Measurements from ENCODE around the gene KRTAP21-1.

Gene KRTAP21-1

GRCh38 chr21:30726726-30727125 lies 28.5 kb downstream of the KRTAP21-1 start:
- H3K9me2 ChIP-seq (replicated peaks; ENCODE audit: insufficient read depth, low read length) = no peaks in the 10 kb centered on the region
- no peaks in the 10 kb centered on the region for H3K36me3 ChIP-seq (replicated peaks; ENCODE audit: insufficient read depth, low read length)
- no peaks in the 10 kb centered on the region for H3F3A ChIP-seq (ENCODE audit: insufficient read depth, low read length)

GRCh38 chr21:30719401-30719800 lies 35.8 kb downstream of the KRTAP21-1 start:
- Histone ChIP-seq H3K4me1 (ENCODE audit: low read length) (no peaks in the 10 kb centered on the region), H3K27me3 (replicated peaks; ENCODE audit: insufficient read depth, low read length) (no peaks in the 10 kb centered on the region), H3K4me3 (ENCODE audit: low read length) (no peak overlapping the region), H4K20me1 (ENCODE audit: insufficient read depth, low read length) (no peaks in the 10 kb centered on the region), H3K9me3 (replicated peaks; ENCODE audit: insufficient read depth, low read length) (no peaks in the 10 kb centered on the region), H3K4me2 (ENCODE audit: low read depth, low read length) (no peak overlapping the region), H3K9me2 (replicated peaks; ENCODE audit: insufficient read depth, low read length) (no peaks in the 10 kb centered on the region), H3K79me2 (ENCODE audit: low read length) (no peaks in the 10 kb centered on the region), H3K9ac (ENCODE audit: low read length) (no peak overlapping the region), H2AFZ (ENCODE audit: low read length) (no peak overlapping the region), H3K27ac (ENCODE audit: low read length) (no peak overlapping the region), H3F3A (ENCODE audit: insufficient read depth, low read length) (no peaks in the 10 kb centered on the region), H3K36me3 (replicated peaks; ENCODE audit: insufficient read depth, low read length) (no peaks in the 10 kb centered on the region)
- no peak for DNase-seq
- TF ChIP-seq, protein P1, sequence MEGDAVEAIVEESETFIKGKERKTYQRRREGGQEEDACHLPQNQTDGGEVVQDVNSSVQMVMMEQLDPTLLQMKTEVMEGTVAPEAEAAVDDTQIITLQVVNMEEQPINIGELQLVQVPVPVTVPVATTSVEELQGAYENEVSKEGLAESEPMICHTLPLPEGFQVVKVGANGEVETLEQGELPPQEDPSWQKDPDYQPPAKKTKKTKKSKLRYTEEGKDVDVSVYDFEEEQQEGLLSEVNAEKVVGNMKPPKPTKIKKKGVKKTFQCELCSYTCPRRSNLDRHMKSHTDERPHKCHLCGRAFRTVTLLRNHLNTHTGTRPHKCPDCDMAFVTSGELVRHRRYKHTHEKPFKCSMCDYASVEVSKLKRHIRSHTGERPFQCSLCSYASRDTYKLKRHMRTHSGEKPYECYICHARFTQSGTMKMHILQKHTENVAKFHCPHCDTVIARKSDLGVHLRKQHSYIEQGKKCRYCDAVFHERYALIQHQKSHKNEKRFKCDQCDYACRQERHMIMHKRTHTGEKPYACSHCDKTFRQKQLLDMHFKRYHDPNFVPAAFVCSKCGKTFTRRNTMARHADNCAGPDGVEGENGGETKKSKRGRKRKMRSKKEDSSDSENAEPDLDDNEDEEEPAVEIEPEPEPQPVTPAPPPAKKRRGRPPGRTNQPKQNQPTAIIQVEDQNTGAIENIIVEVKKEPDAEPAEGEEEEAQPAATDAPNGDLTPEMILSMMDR (IDR thresholded peaks at IDR 0.05; ENCODE audit: low read length) = no peak
- TF ChIP-seq EZH2 (optimal IDR thresholded peaks at IDR 0.05; ENCODE audit: low read depth, low read length) (no peak), EZH2phosphoT487 (IDR thresholded peaks at IDR 0.05; ENCODE audit: low read length) (no peak)

More at GRCh38 chr21:30726726-30727125, 28.5 kb downstream of the KRTAP21-1 start:
- Histone ChIP-seq H3K9ac (ENCODE audit: low read length) (no peak overlapping the region), H3K27ac (ENCODE audit: low read length) (no peak overlapping the region), H3K4me2 (ENCODE audit: low read depth, low read length) (no peak overlapping the region), H3K79me2 (ENCODE audit: low read length) (no peaks in the 10 kb centered on the region), H4K20me1 (ENCODE audit: insufficient read depth, low read length) (no peaks in the 10 kb centered on the region), H3K4me3 (ENCODE audit: low read length) (no peak overlapping the region), H2AFZ (ENCODE audit: low read length) (no peak overlapping the region), H3K9me3 (replicated peaks; ENCODE audit: insufficient read depth, low read length) (no peaks in the 10 kb centered on the region), H3K27me3 (replicated peaks; ENCODE audit: insufficient read depth, low read length) (no peaks in the 10 kb centered on the region), H3K4me1 (ENCODE audit: low read length) (no peaks in the 10 kb centered on the region)
- TF ChIP-seq EZH2phosphoT487 (IDR thresholded peaks at IDR 0.05; ENCODE audit: low read length) (no peak), EZH2 (optimal IDR thresholded peaks at IDR 0.05; ENCODE audit: low read depth, low read length) (no peak)
- no peak for DNase-seq

DNA sequence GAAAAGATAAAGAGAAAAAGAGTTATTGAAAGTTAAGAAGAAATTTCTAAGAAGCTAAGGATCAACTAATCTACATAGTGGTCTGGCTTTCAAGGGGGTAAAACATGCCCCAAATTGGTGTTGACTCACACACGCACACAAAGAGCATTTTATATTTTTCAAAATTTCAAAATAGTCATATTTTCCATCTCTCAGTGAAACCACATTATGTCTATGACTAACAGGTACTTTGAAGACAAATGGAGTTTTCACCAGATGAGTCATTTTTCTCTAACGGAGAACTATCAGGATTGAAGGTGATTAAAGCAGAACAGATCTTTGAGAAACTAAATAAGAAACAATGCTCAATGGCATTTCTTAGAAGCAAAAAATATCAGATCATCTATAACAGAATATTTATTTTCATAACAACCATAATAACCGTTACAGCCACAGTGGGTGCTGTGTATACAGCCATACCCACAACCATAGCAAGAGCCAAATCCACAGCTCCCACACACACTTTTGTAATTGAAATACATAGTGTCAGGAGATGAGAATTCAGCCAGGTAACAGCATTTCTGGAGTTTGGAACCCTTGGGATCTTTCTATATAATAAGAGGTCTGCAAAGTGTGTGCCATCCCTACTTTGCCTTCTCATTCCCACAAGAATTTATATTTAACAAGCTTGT lies 36.9 kb downstream of the KRTAP21-1 start, which contains the start of gene KRTAP21-3:
TSS of gene KRTAP21-3 (minus strand) at position 539 of the 671 bp plus-strand sequence. CDS start at position 521, 18 bp downstream.
- no peak for TF ChIP-seq EZH2phosphoT487 (IDR thresholded peaks at IDR 0.05; ENCODE audit: low read length)
- H4K20me1 ChIP-seq (ENCODE audit: insufficient read depth, low read length) = no peaks in the 10 kb centered on the region
- no peak within 1 kb of the TSS for H3K4me2 ChIP-seq (ENCODE audit: low read depth, low read length)
- no peak within 1 kb of the TSS for H3K4me3 ChIP-seq (ENCODE audit: low read length)
- no peak within 1 kb of the TSS for H2AFZ ChIP-seq (ENCODE audit: low read length)
- H3K79me2 ChIP-seq (ENCODE audit: low read length) = no peaks in the 10 kb centered on the region
- H3K9me3 ChIP-seq (replicated peaks; ENCODE audit: insufficient read depth, low read length) = no peaks in the 10 kb centered on the region
- DNase-seq = no peak
- no peaks in the 10 kb centered on the region for H3F3A ChIP-seq (ENCODE audit: insufficient read depth, low read length)
- no peaks in the 10 kb centered on the region for H3K4me1 ChIP-seq (ENCODE audit: low read length)
- H3K27ac ChIP-seq (ENCODE audit: low read length) = no peak within 1 kb of the TSS
- H3K27me3 ChIP-seq (replicated peaks; ENCODE audit: insufficient read depth, low read length) = no peaks in the 10 kb centered on the region
- H3K9me2 ChIP-seq (replicated peaks; ENCODE audit: insufficient read depth, low read length) = no peaks in the 10 kb centered on the region
- H3K9ac ChIP-seq (ENCODE audit: low read length) = no peak within 1 kb of the TSS
- no peaks in the 10 kb centered on the region for H3K36me3 ChIP-seq (replicated peaks; ENCODE audit: insufficient read depth, low read length)

GRCh38 chr21:30717105-30717504 lies 38.1 kb downstream of the KRTAP21-1 start:
- H3K27ac ChIP-seq (ENCODE audit: low read length) = no peak overlapping the region
- no peaks in the 10 kb centered on the region for H3K9me2 ChIP-seq (replicated peaks; ENCODE audit: insufficient read depth, low read length)
- no peaks in the 10 kb centered on the region for H3K27me3 ChIP-seq (replicated peaks; ENCODE audit: insufficient read depth, low read length)
- H4K20me1 ChIP-seq (ENCODE audit: insufficient read depth, low read length) = no peaks in the 10 kb centered on the region
- no peaks in the 10 kb centered on the region for H3K36me3 ChIP-seq (replicated peaks; ENCODE audit: insufficient read depth, low read length)
- no peak overlapping the region for H2AFZ ChIP-seq (ENCODE audit: low read length)
- no peak for DNase-seq
- TF ChIP-seq EZH2 (optimal IDR thresholded peaks at IDR 0.05; ENCODE audit: low read depth, low read length) = no peak
- TF ChIP-seq, protein P1 (IDR thresholded peaks at IDR 0.05; ENCODE audit: low read length) = no peak
- TF ChIP-seq EZH2phosphoT487 (IDR thresholded peaks at IDR 0.05; ENCODE audit: low read length) = no peak
- no peak overlapping the region for H3K9ac ChIP-seq (ENCODE audit: low read length)
- no peak overlapping the region for H3K4me2 ChIP-seq (ENCODE audit: low read depth, low read length)
- no peaks in the 10 kb centered on the region for H3F3A ChIP-seq (ENCODE audit: insufficient read depth, low read length)
- H3K4me3 ChIP-seq (ENCODE audit: low read length) = no peak overlapping the region
- H3K4me1 ChIP-seq (ENCODE audit: low read length) = no peaks in the 10 kb centered on the region
- H3K79me2 ChIP-seq (ENCODE audit: low read length) = no peaks in the 10 kb centered on the region
- H3K9me3 ChIP-seq (replicated peaks; ENCODE audit: insufficient read depth, low read length) = no peaks in the 10 kb centered on the region
